GM12892 (cell line): ENCODE results near the gene PRSS38.

Experiments
- POLR2A ChIP-seq: IDR thresholded peaks from 2 replicates; pipeline ENCODE4 v1.6.1; 2011; ENCODE audit warnings: low read depth, low read length, control low read depth
- POLR2AphosphoS5 ChIP-seq: IDR thresholded peaks from 2 replicates; pipeline ENCODE4 v1.6.1; 2011; ENCODE audit warnings: low read depth, low read length, control low read depth
- TAF1 ChIP-seq: IDR thresholded peaks from 2 replicates; pipeline ENCODE4 v1.6.1; 2011; ENCODE audit warnings: low read depth, mild to moderate bottlenecking, control low read depth, low read length, borderline replicate concordance

DNA sequence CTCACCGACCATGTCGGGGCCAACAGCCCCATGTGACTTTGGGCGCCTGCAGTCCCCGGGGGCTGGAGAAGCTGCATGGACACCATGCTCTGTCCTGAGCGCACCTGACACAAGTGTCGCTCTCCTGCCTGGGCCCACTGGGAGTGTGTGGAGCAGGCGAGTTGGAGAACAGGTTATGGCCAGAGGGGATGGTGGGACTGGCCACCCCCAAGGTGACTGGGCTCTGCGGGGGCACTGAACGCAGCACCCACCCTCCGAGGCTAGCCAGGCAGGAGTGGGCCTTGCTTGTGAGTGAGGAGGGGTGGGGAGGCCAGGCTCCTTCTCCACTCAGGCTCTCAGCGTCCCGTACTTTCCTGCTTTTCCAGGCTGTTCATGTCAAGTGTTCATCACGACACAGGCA is 44.7 kb upstream of the PRSS38 start:
- no peak for TF ChIP-seq POLR2AphosphoS5
- TF ChIP-seq POLR2A = no peak
- no peak for TF ChIP-seq TAF1
